ENCODE measurements around the gene MAP4K3. TPM values are rescaled to one million over a fixed set of nuclear protein-coding genes. Genes with fewer than 3 reads are reported as not detected.

The MAP4K3 gene
- total RNA-seq, 4 donors from 2014 or later, result 39.6 to 72.5 (median 53.8) TPM

DNA sequence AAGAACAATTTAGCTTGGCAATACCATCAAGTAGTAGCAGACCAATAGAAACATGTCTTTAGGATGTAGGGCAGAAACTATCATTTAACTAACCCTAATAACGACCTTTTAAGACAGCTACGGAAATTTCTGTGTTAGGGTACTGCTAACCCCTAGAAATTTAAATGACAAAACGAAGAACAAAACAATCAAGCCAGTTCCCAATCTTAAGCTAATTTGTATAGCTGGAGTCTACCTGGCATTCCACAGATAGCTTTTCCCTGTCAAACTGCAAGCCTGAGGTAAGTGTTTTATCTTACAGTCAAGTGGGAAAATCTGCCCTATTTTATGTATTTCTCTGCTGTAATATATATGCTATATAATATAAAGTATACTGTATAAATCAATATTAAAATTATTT is 155.7 kb downstream of the MAP4K3 start:
- Histone ChIP-seq H3K36me3 (peaks cover 38 to 84% (median 70%) of the 10 kb centered on the region in 4 donors), H3K9me3 (no peaks in the 10 kb centered on the region)
- WGBS, result 95% methylated on average over 3 of the region's 3 CpGs

DNA sequence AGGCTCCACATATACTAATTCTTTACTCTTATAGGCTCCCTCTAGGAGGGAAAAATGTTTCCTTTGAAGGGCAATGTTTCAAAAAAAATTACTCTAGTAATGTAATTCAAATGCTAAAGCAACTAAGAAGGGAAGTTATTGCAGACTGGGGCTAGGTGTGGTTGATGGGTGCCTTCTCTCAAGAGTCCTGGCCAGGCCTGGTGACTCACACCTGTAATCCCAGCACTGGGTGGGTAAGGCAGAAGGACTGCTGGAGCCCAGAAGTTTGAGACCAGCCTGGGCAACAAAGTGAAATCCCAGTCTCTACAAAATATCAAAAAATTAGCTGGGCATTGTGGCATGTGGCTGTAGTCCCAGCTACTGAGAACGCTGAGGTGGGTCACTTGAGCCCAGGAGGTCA is 162.1 kb downstream of the MAP4K3 start:
- intact Hi-C loops (cut with DNase I), result no loop called here
- 93% methylated on average over 1 of the region's 1 CpG for WGBS
- no peak for DNase-seq (ENCODE audit: extremely low spot score)

More for the DNA sequence above, 155.7 kb downstream of the MAP4K3 start:
- TF ChIP-seq EP300 (IDR thresholded peaks at IDR 0.05) (no peak), POLR2A (IDR thresholded peaks at IDR 0.05; ENCODE audit: low read depth) (no peak), POLR2AphosphoS5 (IDR thresholded peaks at IDR 0.05) (no peak)
- TF ChIP-seq, protein P1, sequence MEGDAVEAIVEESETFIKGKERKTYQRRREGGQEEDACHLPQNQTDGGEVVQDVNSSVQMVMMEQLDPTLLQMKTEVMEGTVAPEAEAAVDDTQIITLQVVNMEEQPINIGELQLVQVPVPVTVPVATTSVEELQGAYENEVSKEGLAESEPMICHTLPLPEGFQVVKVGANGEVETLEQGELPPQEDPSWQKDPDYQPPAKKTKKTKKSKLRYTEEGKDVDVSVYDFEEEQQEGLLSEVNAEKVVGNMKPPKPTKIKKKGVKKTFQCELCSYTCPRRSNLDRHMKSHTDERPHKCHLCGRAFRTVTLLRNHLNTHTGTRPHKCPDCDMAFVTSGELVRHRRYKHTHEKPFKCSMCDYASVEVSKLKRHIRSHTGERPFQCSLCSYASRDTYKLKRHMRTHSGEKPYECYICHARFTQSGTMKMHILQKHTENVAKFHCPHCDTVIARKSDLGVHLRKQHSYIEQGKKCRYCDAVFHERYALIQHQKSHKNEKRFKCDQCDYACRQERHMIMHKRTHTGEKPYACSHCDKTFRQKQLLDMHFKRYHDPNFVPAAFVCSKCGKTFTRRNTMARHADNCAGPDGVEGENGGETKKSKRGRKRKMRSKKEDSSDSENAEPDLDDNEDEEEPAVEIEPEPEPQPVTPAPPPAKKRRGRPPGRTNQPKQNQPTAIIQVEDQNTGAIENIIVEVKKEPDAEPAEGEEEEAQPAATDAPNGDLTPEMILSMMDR (IDR thresholded peaks at IDR 0.05), result no peak
- Histone ChIP-seq H3K27me3 (no peaks in the 10 kb centered on the region), H3K4me1 (no peaks in the 10 kb centered on the region), H3K27ac (replicated peaks in 1 of 4) (no peak overlapping the region), H3K4me3 (no peak overlapping the region)
- intact Hi-C loops (cut with DNase I), result no loop called here
- DNase-seq (ENCODE audit: extremely low spot score), result no peak

DNA sequence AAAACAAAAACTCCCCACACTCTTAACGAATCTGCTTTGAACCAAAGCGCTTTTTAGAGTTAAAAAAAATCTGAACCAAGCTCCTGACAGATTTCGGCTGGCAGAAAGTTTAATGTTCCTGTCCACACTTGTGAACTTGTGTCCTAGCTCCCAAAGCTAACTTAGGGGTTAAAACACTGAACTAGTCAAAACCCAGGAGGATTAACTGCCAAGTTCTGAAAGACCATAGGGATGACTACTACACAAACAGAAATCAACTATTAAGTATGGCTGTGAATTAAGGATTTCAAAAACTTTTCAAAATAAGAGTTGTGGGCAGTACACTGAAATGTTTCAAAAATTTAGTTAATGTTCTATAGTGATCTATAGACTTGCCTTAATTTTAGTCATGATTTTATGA is 167.1 kb downstream of the MAP4K3 start:
- no peak overlapping the region for H3K4me3 ChIP-seq
- H3K27ac ChIP-seq (replicated peaks in 1 of 4), result no peak overlapping the region
- no peaks in the 10 kb centered on the region for H3K4me1 ChIP-seq
- no peak for TF ChIP-seq POLR2AphosphoS5 (IDR thresholded peaks at IDR 0.05)
- TF ChIP-seq POLR2A (IDR thresholded peaks at IDR 0.05; ENCODE audit: low read depth), result no peak
- TF ChIP-seq, protein P1 (IDR thresholded peaks at IDR 0.05), result no peak
- TF ChIP-seq EP300 (IDR thresholded peaks at IDR 0.05), result no peak
- H3K9me3 ChIP-seq, result no peaks in the 10 kb centered on the region
- 82% methylated on average over 3 of the region's 3 CpGs for WGBS
- H3K36me3 ChIP-seq, result peaks cover under 1 to 51% (median 31%) of the 10 kb centered on the region in 4 donors
- H3K27me3 ChIP-seq, result no peaks in the 10 kb centered on the region
- intact Hi-C loops (cut with DNase I), result no loop called here
- no peak for DNase-seq (ENCODE audit: extremely low spot score)

More for the DNA sequence above, 162.1 kb downstream of the MAP4K3 start:
- TF ChIP-seq EP300 (IDR thresholded peaks at IDR 0.05) (no peak), POLR2A (IDR thresholded peaks at IDR 0.05; ENCODE audit: low read depth) (no peak), POLR2AphosphoS5 (IDR thresholded peaks at IDR 0.05) (no peak)
- TF ChIP-seq, protein P1 (IDR thresholded peaks at IDR 0.05), result no peak
- Histone ChIP-seq H3K27ac (replicated peaks in 1 of 4) (no peak overlapping the region), H3K9me3 (no peaks in the 10 kb centered on the region), H3K36me3 (peaks cover 31 to 86% (median 71%) of the 10 kb centered on the region in 4 donors), H3K4me3 (no peak overlapping the region), H3K4me1 (no peaks in the 10 kb centered on the region), H3K27me3 (no peaks in the 10 kb centered on the region)

DNA sequence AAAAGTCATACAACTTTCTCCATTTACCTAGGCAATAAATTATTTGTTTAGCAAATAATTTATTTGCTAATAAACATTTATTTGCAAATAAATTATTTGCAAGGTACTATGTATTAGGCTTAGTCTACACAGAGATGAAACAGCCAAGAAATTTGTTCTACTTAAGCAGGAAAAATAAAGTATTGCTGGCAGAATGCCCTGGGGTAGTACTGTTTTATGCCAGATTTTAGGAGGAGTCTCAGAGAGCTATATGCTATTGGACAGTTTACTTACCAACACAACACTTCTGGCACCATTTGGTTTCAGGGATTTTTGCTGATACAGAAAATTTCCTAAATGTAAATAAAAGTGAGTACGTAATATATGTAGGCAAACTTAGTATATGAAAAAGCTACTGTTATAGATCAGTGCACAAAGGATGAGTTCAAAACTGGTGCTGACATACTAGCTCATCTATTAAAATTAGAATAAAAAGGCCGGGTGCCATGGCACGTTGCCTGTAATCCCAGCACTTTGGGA is 170.1 kb downstream of the MAP4K3 start:
- no peak for DNase-seq (ENCODE audit: extremely low spot score)
- H3K27me3 ChIP-seq, result no peaks in the 10 kb centered on the region
- peaks cover 3 to 52% (median 32%) of the 10 kb centered on the region in 4 donors for H3K36me3 ChIP-seq
- 84% methylated on average over 3 of the region's 3 CpGs for WGBS
- H3K9me3 ChIP-seq, result no peaks in the 10 kb centered on the region
- no peaks in the 10 kb centered on the region for H3K4me1 ChIP-seq
- H3K4me3 ChIP-seq, result no peak overlapping the region
- TF ChIP-seq POLR2A (IDR thresholded peaks at IDR 0.05; ENCODE audit: low read depth), result no peak
- TF ChIP-seq EP300 (IDR thresholded peaks at IDR 0.05), result no peak
- no peak for TF ChIP-seq POLR2AphosphoS5 (IDR thresholded peaks at IDR 0.05)
- TF ChIP-seq, protein P1 (IDR thresholded peaks at IDR 0.05), result no peak
- H3K27ac ChIP-seq (replicated peaks in 1 of 4), result no peak overlapping the region
- intact Hi-C loops (cut with DNase I), result no loop called here

All from esophagus muscularis mucosa (tissue), 4 donors.